ENCODE measurements around the gene SERPINE2. TPM values are rescaled to one million over a fixed set of nuclear protein-coding genes. Genes with fewer than 3 reads are reported as not detected.

SERPINE2 gene
- total RNA-seq, 1 donor = 1,159 TPM

- DNase-seq (ENCODE audit: low read depth) = no peak
- H3K4me3 ChIP-seq (ENCODE audit: low read depth, low read length) = no peak overlapping the region
- no peak for TF ChIP-seq CTCF (IDR thresholded peaks at IDR 0.05; ENCODE audit: insufficient read depth, low read length)
Observed at GRCh38 chr2:224030786-224031185, 8.3 kb downstream of the SERPINE2 start.

- H3K4me3 ChIP-seq (ENCODE audit: low read depth, low read length) = no peak overlapping the region
- TF ChIP-seq CTCF (IDR thresholded peaks at IDR 0.05; ENCODE audit: insufficient read depth, low read length) = no peak
- DNase-seq (ENCODE audit: low read depth) = no peak
Observed at GRCh38 chr2:224029876-224030275, 9.2 kb downstream of the SERPINE2 start.

- TF ChIP-seq CTCF (IDR thresholded peaks at IDR 0.05; ENCODE audit: insufficient read depth, low read length) = no peak
- H3K4me3 ChIP-seq (ENCODE audit: low read depth, low read length) = no peak overlapping the region
- no peak for DNase-seq (ENCODE audit: low read depth)
Observed at GRCh38 chr2:224027931-224028330, 11.2 kb downstream of the SERPINE2 start.

- peak overlapping the region; percentile 13 for H3K4me3 ChIP-seq (ENCODE audit: low read depth, low read length)
- no peak for DNase-seq (ENCODE audit: low read depth)
- no peak for TF ChIP-seq CTCF (IDR thresholded peaks at IDR 0.05; ENCODE audit: insufficient read depth, low read length)
Observed at GRCh38 chr2:224027070-224027469, 12.0 kb downstream of the SERPINE2 start.

- no peak for TF ChIP-seq CTCF (IDR thresholded peaks at IDR 0.05; ENCODE audit: insufficient read depth, low read length)
- no peak for DNase-seq (ENCODE audit: low read depth)
Observed at GRCh38 chr2:224025874-224026273, 13.2 kb downstream of the SERPINE2 start.

GRCh38 chr2:224024270-224024669 lies 14.8 kb downstream of the SERPINE2 start:
- no peak overlapping the region for H3K4me3 ChIP-seq (ENCODE audit: low read depth, low read length)
- no peak for DNase-seq (ENCODE audit: low read depth)
- TF ChIP-seq CTCF (IDR thresholded peaks at IDR 0.05; ENCODE audit: insufficient read depth, low read length) = no peak

More at GRCh38 chr2:224025874-224026273, 13.2 kb downstream of the SERPINE2 start:
- H3K4me3 ChIP-seq (ENCODE audit: low read depth, low read length) = no peak overlapping the region

DNA sequence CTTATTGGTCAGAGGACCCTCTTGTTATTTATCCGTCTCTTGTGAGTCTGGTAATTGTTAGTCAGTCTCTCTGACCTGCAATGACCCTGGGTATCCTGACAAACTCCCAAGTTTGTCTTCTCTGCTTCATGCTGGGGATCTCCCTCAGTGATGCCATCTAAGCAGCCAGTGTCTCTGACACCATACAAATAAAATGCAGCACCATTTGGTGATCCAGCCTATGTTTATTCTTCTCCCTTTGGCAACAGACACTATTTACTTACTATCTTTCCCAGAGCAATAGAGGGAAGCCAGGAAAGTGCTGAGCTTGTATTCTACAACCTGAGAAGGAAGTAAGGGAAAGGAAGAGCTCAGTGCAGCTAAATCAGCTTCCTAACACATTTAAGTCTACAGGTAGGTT lies 15.9 kb downstream of the SERPINE2 start:
- no peak for DNase-seq (ENCODE audit: low read depth)

More for the DNA sequence above, 15.9 kb downstream of the SERPINE2 start:
- no peak overlapping the region for H3K4me3 ChIP-seq (ENCODE audit: low read depth, low read length)
- no peak for TF ChIP-seq CTCF (IDR thresholded peaks at IDR 0.05; ENCODE audit: insufficient read depth, low read length)

Data from fibroblast of the aortic adventitia (primary cell).